ENCODE measurements around the gene SLN.

DNA sequence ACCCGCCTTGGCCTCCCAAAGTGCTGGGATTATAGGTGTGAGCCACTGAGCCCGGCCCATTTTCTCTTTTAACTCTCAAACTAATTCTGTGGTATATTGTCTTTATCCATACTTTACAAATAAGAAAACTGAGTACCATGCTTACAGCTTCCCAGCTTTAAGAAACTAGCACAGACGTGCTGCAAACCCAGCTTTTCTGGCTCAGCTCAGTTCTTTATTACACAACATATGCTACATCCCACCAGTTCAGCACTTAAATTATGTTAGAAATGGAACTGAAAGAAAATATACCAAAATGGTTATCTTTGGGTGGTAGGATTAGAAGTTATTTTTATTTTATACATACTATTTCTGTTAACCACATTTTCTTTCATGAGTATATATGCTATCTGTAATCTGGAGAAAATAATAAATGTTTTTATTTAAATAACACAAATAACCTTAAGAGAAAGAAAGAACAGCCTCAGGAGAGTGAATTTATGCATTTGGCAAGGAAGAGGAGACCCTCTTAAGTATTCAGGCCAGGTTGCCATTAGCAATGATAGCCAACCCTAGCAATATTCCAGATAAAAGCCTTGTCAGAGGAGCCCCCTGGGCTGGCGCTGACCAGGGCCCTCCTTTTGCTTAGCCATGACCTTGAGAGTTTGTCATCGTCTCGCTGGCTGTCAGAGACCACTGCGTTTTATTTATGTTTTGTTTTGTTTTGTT, 33.8 kb downstream of the SLN start:
- TF ChIP-seq, protein P1, sequence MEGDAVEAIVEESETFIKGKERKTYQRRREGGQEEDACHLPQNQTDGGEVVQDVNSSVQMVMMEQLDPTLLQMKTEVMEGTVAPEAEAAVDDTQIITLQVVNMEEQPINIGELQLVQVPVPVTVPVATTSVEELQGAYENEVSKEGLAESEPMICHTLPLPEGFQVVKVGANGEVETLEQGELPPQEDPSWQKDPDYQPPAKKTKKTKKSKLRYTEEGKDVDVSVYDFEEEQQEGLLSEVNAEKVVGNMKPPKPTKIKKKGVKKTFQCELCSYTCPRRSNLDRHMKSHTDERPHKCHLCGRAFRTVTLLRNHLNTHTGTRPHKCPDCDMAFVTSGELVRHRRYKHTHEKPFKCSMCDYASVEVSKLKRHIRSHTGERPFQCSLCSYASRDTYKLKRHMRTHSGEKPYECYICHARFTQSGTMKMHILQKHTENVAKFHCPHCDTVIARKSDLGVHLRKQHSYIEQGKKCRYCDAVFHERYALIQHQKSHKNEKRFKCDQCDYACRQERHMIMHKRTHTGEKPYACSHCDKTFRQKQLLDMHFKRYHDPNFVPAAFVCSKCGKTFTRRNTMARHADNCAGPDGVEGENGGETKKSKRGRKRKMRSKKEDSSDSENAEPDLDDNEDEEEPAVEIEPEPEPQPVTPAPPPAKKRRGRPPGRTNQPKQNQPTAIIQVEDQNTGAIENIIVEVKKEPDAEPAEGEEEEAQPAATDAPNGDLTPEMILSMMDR (IDR thresholded peaks at IDR 0.05): no peak
- TF ChIP-seq POLR2A (IDR thresholded peaks at IDR 0.05) (no peak), EP300 (IDR thresholded peaks at IDR 0.05) (no peak)
